ENCODE data around the gene C19orf12. TPM values are rescaled to one million over a fixed set of nuclear protein-coding genes. Genes with fewer than 3 reads are reported as not detected.

The C19orf12 gene
- total RNA-seq: 10 to 100 TPM; 36.5 to 38.8 TPM

GRCh38 chr19:29714953-29715700 lies at the start of gene C19orf12:
C19orf12 (minus strand) TSS chr19:29715261; CDS start chr19:29708413, 6,848 bp downstream.
- POLR2A ChIA-PET: interaction anchor here (0.7 to 1.4 kb wide), 2 partner anchors 43 to 109 kb away, joined by 5 read pairs; partner anchors contain the start of gene POP4
- Mint-ChIP-seq H3K27ac (peak within 1 kb of the TSS; percentile 99), H3K4me3 (peak within 1 kb of the TSS; percentile 94), H3K4me1 (peaks cover 57% of the 10 kb centered on the region), H3K9me3 (no peaks in the 10 kb centered on the region), H3K27me3 (no peaks in the 10 kb centered on the region), H3K36me3 (ENCODE audit: low read depth) (peaks cover 31% of the 10 kb centered on the region)
- DNase-seq: peak; percentile 46
- CTCF ChIA-PET: interaction anchor here (0.7 to 5.6 kb wide), 9 partner anchors 10 to 105 kb away, joined by 3 to 46 read pairs (median 17); no protein-coding TSS in a partner anchor

- Mint-ChIP-seq H3K27me3 (peaks cover 4% of the 10 kb centered on the region), H3K9me3 (no peaks in the 10 kb centered on the region), H3K36me3 (ENCODE audit: low read depth) (no peaks in the 10 kb centered on the region), H3K4me3 (no peak overlapping the region), H3K27ac (no peak overlapping the region), H3K4me1 (no peaks in the 10 kb centered on the region)
- DNase-seq: no peak
- POLR2A ChIA-PET: no interaction called here
- CTCF ChIA-PET: no interaction called here
These were observed 49.3 kb upstream of the C19orf12 start for GRCh38 chr19:29764361-29764760.

DNA sequence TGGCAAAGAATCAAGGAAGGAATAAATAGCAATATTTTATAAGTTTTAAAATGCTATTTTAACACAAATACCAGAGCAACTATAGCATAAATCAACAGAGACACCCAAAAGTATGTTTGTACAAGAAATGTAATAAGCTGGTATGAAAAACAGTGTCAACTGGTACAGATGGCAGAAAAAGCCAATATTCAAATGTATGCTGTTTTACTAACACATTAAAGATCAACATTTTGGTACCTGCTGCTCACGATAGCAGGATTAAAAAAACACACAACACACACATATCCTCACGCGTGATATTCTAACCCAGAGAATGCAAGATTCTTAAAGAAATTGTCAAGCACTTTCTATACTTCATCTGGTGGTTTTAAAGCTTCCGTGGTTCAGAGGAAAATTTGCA lies 48.1 kb upstream of the C19orf12 start:
- no peaks in the 10 kb centered on the region for H3K9me3 Mint-ChIP-seq
- no peak for DNase-seq
- ChIA-PET CTCF (no interaction called here), POLR2A (no interaction called here)
- H3K36me3 Mint-ChIP-seq (ENCODE audit: low read depth): no peaks in the 10 kb centered on the region
- H3K4me1 Mint-ChIP-seq: no peaks in the 10 kb centered on the region
- no peak overlapping the region for H3K4me3 Mint-ChIP-seq
- no peak overlapping the region for H3K27ac Mint-ChIP-seq
- peaks cover 4% of the 10 kb centered on the region for H3K27me3 Mint-ChIP-seq

GRCh38 chr19:29761575-29762232 lies 46.6 kb upstream of the C19orf12 start:
- ChIA-PET CTCF (interaction anchor here (1.2 to 1.7 kb wide), 3 partner anchors 45 to 115 kb away, joined by 3 to 4 read pairs (median 3); no protein-coding TSS in a partner anchor), POLR2A (no interaction called here)
- peaks cover 4% of the 10 kb centered on the region for H3K27me3 Mint-ChIP-seq
- no peaks in the 10 kb centered on the region for H3K36me3 Mint-ChIP-seq (ENCODE audit: low read depth)
- H3K4me1 Mint-ChIP-seq: no peaks in the 10 kb centered on the region
- peak overlapping the region; percentile 50 for H3K27ac Mint-ChIP-seq
- H3K9me3 Mint-ChIP-seq: no peaks in the 10 kb centered on the region
- H3K4me3 Mint-ChIP-seq: no peak overlapping the region
- no peak for DNase-seq

- Mint-ChIP-seq H3K9me3 (no peaks in the 10 kb centered on the region), H3K4me3 (no peak overlapping the region), H3K36me3 (ENCODE audit: low read depth) (no peaks in the 10 kb centered on the region), H3K27me3 (peaks cover 4% of the 10 kb centered on the region), H3K27ac (no peak overlapping the region), H3K4me1 (no peaks in the 10 kb centered on the region)
- ChIA-PET POLR2A (no interaction called here), CTCF (interaction anchor here (1.2 to 1.8 kb wide), 10 partner anchors 10 to 115 kb away, joined by 3 to 6 read pairs (median 4); no protein-coding TSS in a partner anchor)
- no peak for DNase-seq
These were observed 45.9 kb upstream of the C19orf12 start for GRCh38 chr19:29760752-29761502.

DNA sequence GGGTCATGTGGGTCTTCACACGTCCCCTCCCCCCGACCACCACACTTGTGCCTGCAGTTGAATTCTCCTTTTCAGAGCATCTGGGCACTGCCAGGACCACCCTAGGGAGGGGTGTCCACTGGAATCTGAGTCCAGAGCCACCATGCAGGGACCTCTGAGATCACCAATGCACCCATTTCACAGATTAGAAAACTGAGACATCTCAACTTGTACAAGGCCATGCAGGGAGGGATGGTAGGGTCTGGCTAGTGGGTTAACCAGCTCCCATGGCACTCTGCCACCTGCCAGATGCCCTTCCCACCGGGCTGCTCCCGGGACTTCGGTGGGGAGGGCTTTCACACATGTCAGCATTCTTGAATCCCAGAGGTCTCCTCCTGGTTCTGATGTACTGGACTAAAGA lies 44.3 kb upstream of the C19orf12 start:
- Mint-ChIP-seq H3K27ac (no peak overlapping the region), H3K4me1 (no peaks in the 10 kb centered on the region), H3K4me3 (no peak overlapping the region), H3K9me3 (no peaks in the 10 kb centered on the region), H3K27me3 (peaks cover 4% of the 10 kb centered on the region), H3K36me3 (ENCODE audit: low read depth) (no peaks in the 10 kb centered on the region)
- CTCF ChIA-PET: interaction anchor here (0.5 to 1.8 kb wide), 17 partner anchors 9 to 272 kb away, joined by 3 to 6 read pairs (median 3); partner anchors contain the start of genes C19orf12 and URI1
- no peak for DNase-seq
- POLR2A ChIA-PET: no interaction called here

DNA sequence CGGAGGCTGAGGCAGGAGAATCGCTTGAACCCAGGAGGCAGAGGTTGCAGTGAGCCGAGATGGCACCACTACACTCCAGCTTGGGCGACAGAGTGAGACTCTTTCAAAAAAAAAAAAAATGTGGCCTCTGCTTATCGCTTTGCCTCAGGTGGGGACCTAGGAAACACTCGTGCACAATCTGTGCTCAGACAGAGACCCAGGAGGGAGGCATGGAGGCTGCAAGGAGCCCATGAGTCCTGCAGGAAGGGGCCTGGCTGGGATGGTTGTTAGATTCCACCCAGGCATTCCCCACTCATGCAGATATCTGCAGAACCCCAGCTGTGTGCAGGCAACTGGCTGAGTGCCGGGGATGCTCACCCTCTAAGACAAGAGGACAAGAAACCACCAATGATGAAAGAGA lies 43.8 kb upstream of the C19orf12 start:
- POLR2A ChIA-PET: no interaction called here
- CTCF ChIA-PET: interaction anchor here (1.2 to 1.3 kb wide), 2 partner anchors 47 to 149 kb away, joined by 3 read pairs; no protein-coding TSS in a partner anchor

DNA sequence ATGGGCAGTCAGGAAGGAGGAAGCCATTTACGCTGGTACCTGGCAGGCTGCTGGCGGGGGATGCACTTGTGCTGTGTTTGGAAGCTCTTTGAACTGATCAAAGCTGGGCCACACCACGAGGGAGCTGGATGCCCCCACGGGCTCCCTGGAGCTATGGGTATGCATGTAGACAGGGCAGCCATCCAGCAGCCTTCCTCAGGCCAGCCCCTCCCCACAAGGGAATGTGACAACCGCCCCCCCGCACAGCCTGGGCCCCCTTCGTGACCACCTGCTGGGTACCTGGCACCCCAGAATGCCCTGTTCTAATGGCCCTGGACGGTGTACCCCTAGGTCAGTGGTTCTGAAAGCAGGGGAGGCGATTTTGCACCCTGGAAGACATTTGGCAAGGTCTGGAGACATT lies 42.5 kb upstream of the C19orf12 start:
- H3K27me3 Mint-ChIP-seq: peaks cover 4% of the 10 kb centered on the region
- H3K9me3 Mint-ChIP-seq: no peaks in the 10 kb centered on the region
- no peak overlapping the region for H3K27ac Mint-ChIP-seq
- H3K4me1 Mint-ChIP-seq: no peaks in the 10 kb centered on the region
- ChIA-PET POLR2A (no interaction called here), CTCF (interaction anchor here (0.5 kb wide), 1 partner anchor 1264 kb away, joined by 3 read pairs; no protein-coding TSS in a partner anchor)
- no peak overlapping the region for H3K4me3 Mint-ChIP-seq
- no peak for DNase-seq
- no peaks in the 10 kb centered on the region for H3K36me3 Mint-ChIP-seq (ENCODE audit: low read depth)

More for the DNA sequence above, 43.8 kb upstream of the C19orf12 start:
- Mint-ChIP-seq H3K9me3 (no peaks in the 10 kb centered on the region), H3K27me3 (peaks cover 4% of the 10 kb centered on the region), H3K27ac (no peak overlapping the region), H3K36me3 (ENCODE audit: low read depth) (no peaks in the 10 kb centered on the region), H3K4me1 (no peaks in the 10 kb centered on the region), H3K4me3 (no peak overlapping the region)
- no peak for DNase-seq

GRCh38 chr19:29753934-29754305 lies 38.9 kb upstream of the C19orf12 start:
- Mint-ChIP-seq H3K27ac (no peak overlapping the region), H3K36me3 (ENCODE audit: low read depth) (no peaks in the 10 kb centered on the region), H3K9me3 (no peaks in the 10 kb centered on the region), H3K4me1 (no peaks in the 10 kb centered on the region), H3K27me3 (peaks cover 9% of the 10 kb centered on the region), H3K4me3 (no peak overlapping the region)
- DNase-seq: no peak
- ChIA-PET CTCF (no interaction called here), POLR2A (no interaction called here)

- Mint-ChIP-seq H3K4me1 (no peaks in the 10 kb centered on the region), H3K27ac (no peak overlapping the region), H3K36me3 (ENCODE audit: low read depth) (no peaks in the 10 kb centered on the region), H3K4me3 (no peak overlapping the region), H3K27me3 (peaks cover 9% of the 10 kb centered on the region), H3K9me3 (no peaks in the 10 kb centered on the region)
- no peak for DNase-seq
- ChIA-PET POLR2A (no interaction called here), CTCF (no interaction called here)
These were observed 38.3 kb upstream of the C19orf12 start for GRCh38 chr19:29753190-29753933.

- Mint-ChIP-seq H3K9me3 (no peaks in the 10 kb centered on the region), H3K27ac (no peak overlapping the region), H3K4me1 (no peaks in the 10 kb centered on the region), H3K4me3 (no peak overlapping the region), H3K36me3 (ENCODE audit: low read depth) (no peaks in the 10 kb centered on the region), H3K27me3 (peaks cover 9% of the 10 kb centered on the region)
- POLR2A ChIA-PET: no interaction called here
- CTCF ChIA-PET: interaction anchor here (0.8 kb wide), 1 partner anchor 41 kb away, joined by 6 read pairs; no protein-coding TSS in a partner anchor
- no peak for DNase-seq
These were observed 37.5 kb upstream of the C19orf12 start for GRCh38 chr19:29752450-29753025.

DNA sequence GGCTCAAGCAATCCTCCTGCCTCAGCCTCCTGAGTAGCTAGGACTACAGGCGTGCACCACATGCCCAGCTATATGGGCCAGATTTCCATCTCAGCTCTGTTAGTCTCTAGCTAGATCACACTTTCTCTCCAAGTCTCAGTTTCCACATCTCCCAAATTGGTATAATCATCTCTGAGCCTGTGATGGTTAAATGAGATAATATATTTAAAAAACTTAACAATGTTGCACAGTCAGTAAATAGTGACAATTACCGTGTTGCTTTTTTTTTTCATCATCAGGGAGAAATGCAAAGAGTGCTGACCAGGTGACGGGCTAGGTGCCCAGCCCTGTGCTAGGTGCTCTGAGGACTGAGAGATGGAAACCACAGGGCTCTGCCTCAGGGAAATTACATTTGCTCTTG lies 36.9 kb upstream of the C19orf12 start:
- Mint-ChIP-seq H3K4me1 (no peaks in the 10 kb centered on the region), H3K27me3 (peaks cover 9% of the 10 kb centered on the region), H3K9me3 (no peaks in the 10 kb centered on the region), H3K27ac (no peak overlapping the region), H3K4me3 (no peak overlapping the region), H3K36me3 (ENCODE audit: low read depth) (no peaks in the 10 kb centered on the region)
- CTCF ChIA-PET: interaction anchor here (0.7 to 0.8 kb wide), 3 partner anchors 35 to 102 kb away, joined by 3 to 6 read pairs (median 4); no protein-coding TSS in a partner anchor
- POLR2A ChIA-PET: no interaction called here
- DNase-seq: no peak

All from activated CD4-positive, alpha-beta T cell treated with anti-CD3 and anti-CD28 coated beads, Interleukin-2, amount 10 ng/mL, durations not matched to agents 7 days and 5 days (primary cell).